Gastrocnemius medialis (tissue), 4 donors: Measurements from ENCODE around the gene GPR68. TPM values are rescaled to one million over a fixed set of nuclear protein-coding genes. Genes with fewer than 3 reads are reported as not detected.

ENCODE experiments used
- ATAC-seq, 2 donors: fragments of 150-250 bp; one replicate each; pipeline ENCODE4 v1.9.1; 2016
- DNase-seq, 2 donors: peaks; one replicate each; pipeline ENCODE4 v3.0.0-alpha.2; 2019
- H3K27ac ChIP-seq, 4 donors: fragments of 200-600 bp; sonication (generic); 1 replicate in 1 of 4; 2 replicates in 3 of 4; pipeline ENCODE4 v1.5.1; 2016 to 2018; ENCODE audit warnings: mild to moderate bottlenecking in 2 of 4, moderate library complexity in 1 of 4
- H3K27me3 ChIP-seq, 3 donors: fragments of 200-600 bp; sonication (generic) in 2 of 3; 1 replicate in 1 of 3; 2 replicates in 2 of 3; pipeline versions ENCODE4 v1.5.1 to v1.6.0; 2016 to 2019; ENCODE audit warnings: mild to moderate bottlenecking in 1 of 3, moderate library complexity in 1 of 3
- H3K36me3 ChIP-seq, 2 donors: fragments of 200-600 bp; sonication (generic) in 1 of 2; one replicate each; pipeline ENCODE4 v1.5.1; 2017 to 2018
- H3K4me1 ChIP-seq, 2 donors: fragments of 200-600 bp; sonication (generic) in 1 of 2; one replicate each; pipeline ENCODE4 v1.5.1; 2016 to 2017; ENCODE audit warnings: mild to moderate bottlenecking in 2 of 2
- H3K4me3 ChIP-seq, 4 donors: fragments of 200-600 bp; sonication (generic) in 3 of 4; 1 replicate in 1 of 4; 2 replicates in 3 of 4; pipeline ENCODE4 v1.5.1; 2016 to 2019; ENCODE audit warnings: mild to moderate bottlenecking in 2 of 4
- H3K9me3 ChIP-seq, 3 donors: fragments of 200-600 bp; sonication (generic) in 2 of 3; 1 replicate in 1 of 3; 2 replicates in 2 of 3; pipeline ENCODE4 v1.5.1; 2016 to 2019
- POLR2A ChIP-seq, 2 donors: fragments of 450-650 bp; IDR thresholded peaks; one replicate each; pipeline ENCODE4 v1.6.1; 2017; ENCODE audit warnings: antibody characterized with exemption in 2 of 2, mild to moderate bottlenecking in 2 of 2, moderate library complexity in 2 of 2
- in situ Hi-C, 4 donors: fragments of 200-750 bp; cut with MboI; loops; one replicate each; pipeline versions ENCODE4 v1.15.0 to v1.8.0; 2017; ENCODE audit warnings: low sequenced_read_pairs in 4 of 4
- intact Hi-C: fragments of 100-400 bp; cut with DNase I; formaldehyde crosslinking; loops from one replicate; pipeline ENCODE4 v1.15.1; 2023; ENCODE audit warnings: low total_unique reads
- total RNA-seq, 4 donors: library from RNA; depleted of rRNA; stranded (reverse); fragments of >200 nt; gene quantifications; one replicate each; pipeline versions ENCODE4 v1.1.0 to v1.2.3, GENCODE V29; 2016
- TF ChIP-seq, protein P1 (sequence below), 5 experiments: fragments of 450-650 bp in 3 of 5; fragments of 200-600 bp in 2 of 5; sonication (generic) in 2 of 5; IDR thresholded peaks in 4 of 5; conservative IDR thresholded peaks in 1 of 5; 1 replicate in 4 of 5; 2 replicates in 1 of 5; pipeline ENCODE4 v1.5.1; 2016 to 2019; ENCODE audit warnings: antibody characterized with exemption in 5 of 5, mild to moderate bottlenecking in 3 of 5, moderate library complexity in 3 of 5

The GPR68 gene
- total RNA-seq, 4 donors from 2014 or later, result 0.07 TPM; not detected in 3

DNA sequence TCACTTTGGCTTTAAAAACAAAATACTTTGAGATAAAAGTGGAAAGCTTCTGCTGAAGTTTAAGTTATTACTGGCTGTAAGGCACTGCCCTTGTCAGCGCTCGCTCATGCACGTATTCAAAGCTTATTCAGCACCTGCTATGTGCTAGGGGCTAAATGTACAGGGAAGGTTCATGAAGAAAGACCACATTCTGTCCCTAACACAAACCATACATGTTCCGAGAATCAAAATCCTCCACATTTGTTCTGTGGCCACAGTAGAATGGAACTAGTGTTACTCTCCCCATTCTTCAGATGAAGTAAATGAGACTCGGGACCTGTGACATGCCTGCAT, 33.8 kb upstream of the GPR68 start:
- in situ Hi-C loops, result loop anchor here in 2 of 4 donors (25.0 kb wide), 2 partner anchors 91 to 216 kb away; partner anchors contain the start of gene RPS6KA5 (in 1 of the 2)
- Histone ChIP-seq H3K9me3 (no peaks in the 10 kb centered on the region), H3K4me1 (no peaks in the 10 kb centered on the region), H3K27me3 (no peaks in the 10 kb centered on the region), H3K4me3 (no peak overlapping the region), H3K36me3 (no peaks in the 10 kb centered on the region), H3K27ac (no peak overlapping the region)
- DNase-seq, result no peak
- TF ChIP-seq, protein P1, sequence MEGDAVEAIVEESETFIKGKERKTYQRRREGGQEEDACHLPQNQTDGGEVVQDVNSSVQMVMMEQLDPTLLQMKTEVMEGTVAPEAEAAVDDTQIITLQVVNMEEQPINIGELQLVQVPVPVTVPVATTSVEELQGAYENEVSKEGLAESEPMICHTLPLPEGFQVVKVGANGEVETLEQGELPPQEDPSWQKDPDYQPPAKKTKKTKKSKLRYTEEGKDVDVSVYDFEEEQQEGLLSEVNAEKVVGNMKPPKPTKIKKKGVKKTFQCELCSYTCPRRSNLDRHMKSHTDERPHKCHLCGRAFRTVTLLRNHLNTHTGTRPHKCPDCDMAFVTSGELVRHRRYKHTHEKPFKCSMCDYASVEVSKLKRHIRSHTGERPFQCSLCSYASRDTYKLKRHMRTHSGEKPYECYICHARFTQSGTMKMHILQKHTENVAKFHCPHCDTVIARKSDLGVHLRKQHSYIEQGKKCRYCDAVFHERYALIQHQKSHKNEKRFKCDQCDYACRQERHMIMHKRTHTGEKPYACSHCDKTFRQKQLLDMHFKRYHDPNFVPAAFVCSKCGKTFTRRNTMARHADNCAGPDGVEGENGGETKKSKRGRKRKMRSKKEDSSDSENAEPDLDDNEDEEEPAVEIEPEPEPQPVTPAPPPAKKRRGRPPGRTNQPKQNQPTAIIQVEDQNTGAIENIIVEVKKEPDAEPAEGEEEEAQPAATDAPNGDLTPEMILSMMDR (IDR thresholded peaks at IDR 0.05 in 4 of 5, conservative IDR thresholded peaks at IDR 0.05 in 1 of 5), result no peak
- no peak for TF ChIP-seq POLR2A (IDR thresholded peaks at IDR 0.05)
- intact Hi-C loops, result no loop called here
- no peak for ATAC-seq

DNA sequence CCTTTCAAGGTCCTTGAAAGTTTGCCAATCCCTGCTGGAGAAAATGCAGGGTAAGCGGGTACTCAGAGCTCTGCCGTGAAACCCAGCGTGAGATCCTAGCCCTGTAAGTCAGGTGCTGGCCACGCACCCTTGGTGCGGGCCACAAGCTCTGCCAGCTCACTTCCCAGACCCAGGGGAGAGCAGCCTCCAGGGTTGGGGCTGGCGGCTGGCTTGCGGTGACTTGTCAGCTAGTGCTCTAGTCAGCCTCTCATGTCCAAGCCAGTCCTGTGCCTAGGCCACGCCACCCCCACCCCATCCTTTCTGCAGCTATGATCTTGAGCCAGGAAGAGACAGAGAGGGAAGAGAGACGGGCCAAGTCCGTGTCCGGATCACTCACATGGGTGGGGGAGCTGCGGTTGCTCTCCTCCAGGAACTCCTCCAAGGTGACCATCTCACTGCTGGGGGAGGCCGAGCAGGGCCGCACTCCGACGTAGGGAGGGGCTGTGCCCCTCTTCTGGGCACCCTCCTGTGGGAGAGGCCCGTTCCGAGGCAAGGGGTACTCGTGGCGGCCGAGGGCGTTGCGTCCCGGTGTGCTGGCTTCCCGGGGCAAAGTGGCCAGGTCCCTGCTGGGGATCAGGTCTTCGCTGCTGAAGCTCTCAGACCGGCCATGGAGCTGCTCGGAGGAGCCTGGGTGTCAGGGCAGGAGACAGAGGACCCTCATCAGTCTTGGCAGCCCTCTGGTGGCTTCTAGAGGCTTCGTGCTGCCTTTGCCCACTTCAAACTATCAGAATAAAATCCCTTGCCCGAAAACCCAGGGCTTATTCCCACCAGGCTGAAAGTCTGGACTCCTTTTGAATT, 33.3 kb upstream of the GPR68 start:
- in situ Hi-C loops (loop anchor here in 2 of 4 donors (25.0 kb wide), 2 partner anchors 90 to 215 kb away; partner anchors contain the start of gene RPS6KA5 (in 1 of the 2)), intact Hi-C loops (no loop called here)
- no peaks in the 10 kb centered on the region for H3K27me3 ChIP-seq
- ATAC-seq (no peak), DNase-seq (no peak)
- no peaks in the 10 kb centered on the region for H3K9me3 ChIP-seq
- no peaks in the 10 kb centered on the region for H3K36me3 ChIP-seq
- no peak overlapping the region for H3K27ac ChIP-seq
- H3K4me3 ChIP-seq, result no peak overlapping the region
- no peak for TF ChIP-seq POLR2A (IDR thresholded peaks at IDR 0.05)
- TF ChIP-seq, protein P1 (IDR thresholded peaks at IDR 0.05 in 4 of 5, conservative IDR thresholded peaks at IDR 0.05 in 1 of 5), result no peak
- no peaks in the 10 kb centered on the region for H3K4me1 ChIP-seq

DNA sequence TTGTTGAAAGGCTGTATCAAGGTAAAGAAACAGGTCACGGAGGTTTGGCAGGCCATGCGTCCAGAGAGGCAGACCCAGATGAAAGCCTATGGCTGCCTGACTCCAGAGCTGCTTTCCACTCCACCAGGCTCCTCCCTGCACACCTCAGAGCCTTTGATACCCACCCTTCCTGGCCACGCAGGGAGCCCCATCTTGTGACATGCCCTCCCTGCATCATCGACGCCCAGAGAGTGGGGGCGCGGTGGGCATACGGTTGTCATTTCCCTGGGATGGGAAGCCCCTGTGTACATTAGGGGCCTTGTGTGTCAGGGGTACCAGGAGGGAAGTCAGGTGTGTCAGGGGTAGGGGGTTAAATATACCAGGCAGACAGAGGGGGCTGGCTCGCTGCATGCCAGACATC, 30.3 kb upstream of the GPR68 start:
- intact Hi-C loops, result no loop called here
- TF ChIP-seq, protein P1 (IDR thresholded peaks at IDR 0.05 in 4 of 5, conservative IDR thresholded peaks at IDR 0.05 in 1 of 5), result no peak
- TF ChIP-seq POLR2A (IDR thresholded peaks at IDR 0.05), result no peak
- in situ Hi-C loops, result loop anchor here in 2 of 4 donors (25.0 kb wide), 2 partner anchors 87 to 212 kb away; partner anchors contain the start of gene RPS6KA5 (in 1 of the 2)

DNA sequence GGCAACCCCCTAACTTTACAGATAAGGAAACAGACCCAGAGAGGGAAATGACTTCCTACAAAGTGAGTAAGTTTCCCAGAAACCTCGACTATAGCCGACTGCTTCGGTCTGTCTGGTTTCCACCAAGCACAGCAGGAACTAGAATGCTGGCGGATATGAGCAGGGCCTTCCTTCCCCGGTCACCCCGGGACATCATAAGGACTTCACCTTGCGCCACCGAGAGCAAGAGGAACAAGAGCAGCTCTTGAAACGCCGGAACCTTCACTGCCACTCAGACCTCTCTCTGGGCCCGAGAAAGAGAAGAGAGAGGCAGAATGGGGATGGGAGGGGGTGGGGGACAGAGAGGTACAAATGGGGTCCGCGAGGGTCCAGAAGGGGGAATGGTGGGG, 29.4 kb upstream of the GPR68 start:
- ATAC-seq, result no peak
- no peaks in the 10 kb centered on the region for H3K9me3 ChIP-seq
- H3K4me3 ChIP-seq, result no peak overlapping the region
- no peaks in the 10 kb centered on the region for H3K4me1 ChIP-seq
- H3K27me3 ChIP-seq, result no peaks in the 10 kb centered on the region
- in situ Hi-C loops (no loop called here), intact Hi-C loops (no loop called here)
- DNase-seq, result no peak
- TF ChIP-seq, protein P1 (IDR thresholded peaks at IDR 0.05 in 4 of 5, conservative IDR thresholded peaks at IDR 0.05 in 1 of 5), result no peak
- no peak for TF ChIP-seq POLR2A (IDR thresholded peaks at IDR 0.05)
- H3K36me3 ChIP-seq, result no peaks in the 10 kb centered on the region
- H3K27ac ChIP-seq, result no peak overlapping the region

More for the DNA sequence above, 30.3 kb upstream of the GPR68 start:
- no peak for DNase-seq
- H3K4me3 ChIP-seq, result no peak overlapping the region
- H3K27me3 ChIP-seq, result no peaks in the 10 kb centered on the region
- H3K27ac ChIP-seq, result no peak overlapping the region
- H3K9me3 ChIP-seq, result no peaks in the 10 kb centered on the region
- H3K36me3 ChIP-seq, result no peaks in the 10 kb centered on the region
- no peaks in the 10 kb centered on the region for H3K4me1 ChIP-seq
- no peak for ATAC-seq
